ENCODE data around the gene D2HGDH. TPM values are rescaled to one million over a fixed set of nuclear protein-coding genes. Genes with fewer than 3 reads are reported as not detected.

Gene D2HGDH
- total RNA-seq, 1 experiment from 2014 or later, result 4.3 TPM

DNA sequence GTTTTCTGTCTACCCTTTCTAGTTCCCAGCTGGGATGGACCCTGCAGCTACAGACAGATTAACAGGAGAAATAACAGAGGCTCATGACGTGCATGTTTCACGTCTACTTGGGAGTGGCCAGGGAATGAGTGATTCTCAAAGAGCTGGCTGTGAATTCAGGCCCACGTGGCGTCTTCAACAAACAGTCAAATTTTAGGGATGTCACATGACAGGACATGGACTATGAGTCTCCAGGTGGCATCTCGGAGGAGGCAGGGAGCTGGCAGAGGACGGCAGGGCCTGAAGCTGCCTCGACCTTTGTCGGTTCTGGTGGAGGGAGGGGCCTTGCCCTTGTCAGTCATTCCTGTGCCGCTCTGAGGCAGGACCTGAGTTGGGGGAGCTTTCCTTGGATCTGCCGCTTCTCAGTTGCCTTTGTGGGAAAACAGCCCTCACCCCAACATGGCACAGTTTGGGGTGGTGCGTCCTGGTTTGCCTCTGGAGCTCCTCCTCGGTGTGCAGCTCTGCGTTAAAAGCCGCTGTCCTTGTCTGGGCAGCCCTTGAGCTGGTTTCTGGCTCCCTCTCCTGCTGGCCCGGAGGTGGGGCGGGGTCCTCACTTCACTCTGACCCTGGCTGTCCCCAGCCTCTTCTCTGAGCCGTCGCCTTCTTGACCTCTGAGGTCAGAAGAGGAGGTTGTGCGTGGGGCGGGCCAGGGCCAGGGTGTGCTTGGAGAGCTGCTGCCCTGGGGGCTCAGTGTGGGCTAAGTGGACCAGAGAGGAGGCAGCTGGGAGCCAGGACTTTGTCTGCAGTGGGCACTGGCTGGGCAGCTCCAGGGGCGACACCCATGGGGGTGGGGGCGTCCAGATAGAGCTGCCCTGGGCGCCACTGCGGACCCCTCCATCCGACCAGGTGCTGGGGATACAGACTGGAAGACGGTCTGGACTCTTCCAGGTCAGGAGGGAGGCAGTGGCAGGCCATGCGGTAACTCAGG is 30.1 kb downstream of the D2HGDH start:
- Histone ChIP-seq H3K27ac (no peak overlapping the region), H3K27me3 (no peaks in the 10 kb centered on the region), H3K36me3 (no peaks in the 10 kb centered on the region), H3K4me1 (peaks cover 13% of the 10 kb centered on the region), H3K4me3 (no peak overlapping the region), H3K9me3 (replicated peaks) (no peaks in the 10 kb centered on the region)
- no peak for DNase-seq

DNA sequence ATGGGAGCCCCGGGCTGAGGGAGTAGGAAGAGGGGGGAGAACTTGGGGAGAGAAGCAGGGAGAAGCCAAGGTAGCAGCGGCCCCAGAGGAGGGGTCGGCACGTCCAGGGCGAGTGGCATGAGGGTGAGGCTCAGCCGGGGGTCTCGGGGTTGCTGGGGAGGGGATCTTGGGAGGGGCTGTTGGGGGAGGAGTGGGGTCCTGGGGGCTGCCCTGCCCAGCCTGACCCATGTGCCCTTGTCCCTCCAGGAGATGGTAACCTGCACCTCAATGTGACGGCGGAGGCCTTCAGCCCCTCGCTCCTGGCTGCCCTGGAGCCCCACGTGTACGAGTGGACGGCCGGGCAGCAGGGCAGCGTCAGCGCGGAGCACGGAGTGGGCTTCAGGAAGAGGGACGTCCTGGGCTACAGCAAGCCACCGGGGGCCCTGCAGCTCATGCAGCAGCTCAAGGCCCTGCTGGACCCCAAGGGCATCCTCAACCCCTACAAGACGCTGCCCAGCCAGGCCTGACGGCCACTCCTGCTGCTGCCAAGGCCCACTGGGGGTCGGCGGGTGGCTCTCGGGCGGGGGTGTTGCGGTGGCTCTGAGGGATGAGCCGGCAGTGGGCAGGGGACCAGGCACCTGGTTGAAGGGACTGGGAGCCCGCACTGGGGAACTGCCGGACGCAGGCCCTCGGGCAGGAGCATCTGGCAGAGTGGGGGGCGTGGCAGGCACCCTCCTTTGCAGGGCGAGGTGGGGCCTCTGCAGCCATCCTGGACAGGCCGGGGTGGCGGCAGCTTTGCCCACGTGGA is 33.2 kb downstream of the D2HGDH start:
- Histone ChIP-seq H3K36me3 (no peaks in the 10 kb centered on the region), H3K9me3 (replicated peaks) (no peaks in the 10 kb centered on the region), H3K4me3 (no peak overlapping the region), H3K27me3 (peaks cover 19% of the 10 kb centered on the region), H3K27ac (no peak overlapping the region), H3K4me1 (peaks cover 13% of the 10 kb centered on the region)
- no peak for DNase-seq

DNA sequence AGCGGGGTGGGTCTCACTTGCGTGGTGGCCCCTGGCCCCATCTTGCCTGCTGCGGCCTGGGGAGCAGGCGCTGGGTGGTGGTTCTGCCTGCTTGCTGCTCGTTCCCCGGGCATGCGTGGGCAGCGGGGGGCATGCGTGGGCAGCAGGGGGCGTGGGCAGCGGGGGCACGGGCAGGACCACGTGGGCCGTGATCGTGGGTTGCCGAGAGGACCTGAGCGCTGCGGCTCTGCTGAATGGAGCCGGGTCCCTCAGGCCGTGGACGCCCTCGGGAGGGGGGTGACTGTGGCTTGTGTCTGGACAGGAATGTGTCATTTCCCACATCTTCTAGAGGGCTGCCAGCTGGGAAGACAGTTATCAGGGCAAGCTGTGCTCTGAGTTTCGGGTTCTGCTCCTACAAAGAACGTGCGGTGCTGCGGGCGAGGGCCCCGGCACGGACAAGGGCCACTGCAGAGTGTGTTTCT is 33.9 kb downstream of the D2HGDH start:
- no peak overlapping the region for H3K4me3 ChIP-seq
- no peak for DNase-seq
- no peak overlapping the region for H3K27ac ChIP-seq
- H3K4me1 ChIP-seq, result peaks cover 11% of the 10 kb centered on the region
- H3K9me3 ChIP-seq (replicated peaks), result no peaks in the 10 kb centered on the region
- no peaks in the 10 kb centered on the region for H3K36me3 ChIP-seq
- peaks cover 23% of the 10 kb centered on the region for H3K27me3 ChIP-seq

DNA sequence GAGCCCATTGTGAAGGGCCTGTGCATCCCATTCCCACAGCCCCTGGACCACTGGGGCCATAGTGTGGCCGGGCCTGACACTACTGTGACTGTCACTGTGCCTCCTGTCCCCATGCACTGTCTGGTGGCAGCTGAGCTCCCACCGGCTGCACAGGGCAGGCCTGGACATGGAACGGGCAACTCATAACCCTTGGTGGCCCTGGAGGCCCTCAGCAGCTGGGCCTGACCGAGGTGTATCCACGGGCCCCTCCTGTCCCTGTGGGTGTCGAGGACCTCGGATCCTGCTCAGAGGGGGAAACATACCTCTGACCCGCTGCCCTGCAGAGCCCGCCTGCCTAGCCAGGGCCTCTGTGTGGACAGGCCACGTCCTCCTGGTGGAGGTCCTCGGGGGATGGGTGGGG is 34.4 kb downstream of the D2HGDH start:
- Histone ChIP-seq H3K9me3 (replicated peaks) (no peaks in the 10 kb centered on the region), H3K4me1 (peaks cover 5% of the 10 kb centered on the region; the same call in 1 of the 2 replicates), H3K27me3 (peaks cover 26% of the 10 kb centered on the region), H3K27ac (no peak overlapping the region), H3K4me3 (no peak overlapping the region), H3K36me3 (no peaks in the 10 kb centered on the region)
- DNase-seq, result no peak

DNA sequence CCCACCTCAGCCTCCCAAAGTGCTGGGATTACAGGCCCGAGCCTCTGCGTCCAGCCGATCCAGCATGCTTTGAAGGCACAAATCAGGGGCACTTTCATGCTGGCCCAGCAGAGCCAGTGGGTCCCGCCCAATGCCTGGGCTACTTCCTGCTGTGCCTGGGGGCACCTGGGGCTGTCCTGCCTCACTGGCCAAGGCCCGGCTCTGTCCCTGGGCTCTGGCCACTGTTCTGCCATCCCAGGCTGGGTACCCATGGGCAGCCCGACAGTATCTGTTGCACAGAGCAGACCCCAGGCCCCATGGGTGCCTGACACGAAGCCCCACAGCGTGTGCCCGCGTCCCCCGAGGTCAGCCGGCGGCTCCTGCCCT is 35.4 kb downstream of the D2HGDH start:
- Histone ChIP-seq H3K4me3 (no peak overlapping the region), H3K4me1 (peaks cover 7% of the 10 kb centered on the region; the same call in 1 of the 2 replicates), H3K27ac (no peak overlapping the region), H3K27me3 (peaks cover 30% of the 10 kb centered on the region), H3K36me3 (no peaks in the 10 kb centered on the region), H3K9me3 (replicated peaks) (no peaks in the 10 kb centered on the region)
- DNase-seq, result no peak

DNA sequence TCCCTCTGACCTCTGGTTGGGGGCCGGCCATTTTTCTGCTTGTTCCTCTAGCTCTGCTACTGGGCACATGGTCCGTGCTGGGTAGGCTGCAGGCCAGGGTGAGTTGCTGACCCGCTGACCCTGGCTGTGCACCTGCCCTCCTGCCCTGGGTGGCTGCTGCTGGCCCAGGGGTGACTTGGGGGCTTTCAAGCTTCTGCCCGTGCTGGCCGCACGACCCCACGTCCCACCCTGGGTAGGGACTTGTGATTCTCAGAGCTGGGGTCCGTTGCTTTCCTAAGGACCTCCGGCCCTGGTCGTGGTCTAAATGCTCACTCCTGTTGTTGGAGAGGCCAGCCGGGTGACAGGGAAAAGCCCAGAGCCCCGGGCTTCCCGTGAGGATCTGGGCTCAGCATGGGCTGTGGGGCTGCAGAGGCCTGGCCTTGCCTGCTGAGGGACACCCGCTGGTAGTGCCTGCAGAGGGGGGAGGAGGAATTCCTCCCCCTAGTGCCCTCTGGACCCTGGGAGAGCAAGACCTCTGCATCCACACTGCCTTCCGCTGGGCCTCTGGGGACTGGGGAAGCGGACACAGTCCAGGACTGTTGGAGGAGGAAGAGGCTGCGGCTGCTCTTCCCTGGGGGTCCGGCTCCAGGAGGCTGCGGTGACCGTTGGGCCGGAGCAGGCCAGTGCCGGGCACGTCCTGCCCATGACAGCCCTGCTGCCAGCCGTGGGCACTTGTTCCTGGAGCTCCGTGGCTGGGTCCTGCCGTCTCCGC is 35.9 kb downstream of the D2HGDH start:
- H3K27me3 ChIP-seq, result peaks cover 34% of the 10 kb centered on the region
- no peak for DNase-seq
- H3K4me1 ChIP-seq, result peaks cover 10% of the 10 kb centered on the region; the same call in 1 of the 2 replicates
- no peak overlapping the region for H3K4me3 ChIP-seq
- H3K36me3 ChIP-seq, result no peaks in the 10 kb centered on the region
- no peaks in the 10 kb centered on the region for H3K9me3 ChIP-seq (replicated peaks)
- no peak overlapping the region for H3K27ac ChIP-seq

DNA sequence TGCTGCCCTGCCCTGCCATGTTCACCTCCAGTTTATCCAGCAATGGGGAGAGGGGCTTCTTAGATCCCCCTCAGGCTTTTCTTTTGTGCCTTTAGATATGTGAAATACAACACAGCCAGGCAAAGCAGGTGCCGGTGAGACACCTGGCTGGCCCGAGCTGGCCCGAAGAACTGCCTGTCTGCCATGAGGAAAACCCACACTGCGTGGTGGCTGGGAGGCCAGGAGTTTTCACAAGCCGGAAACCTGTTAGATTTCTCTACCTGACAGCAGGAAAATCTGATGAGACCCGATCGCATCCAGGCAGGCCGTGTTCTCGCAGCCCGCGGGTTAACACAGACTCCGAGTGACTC is 36.5 kb downstream of the D2HGDH start:
- no peaks in the 10 kb centered on the region for H3K9me3 ChIP-seq (replicated peaks)
- no peak overlapping the region for H3K27ac ChIP-seq
- DNase-seq, result no peak
- peaks cover 34% of the 10 kb centered on the region for H3K27me3 ChIP-seq
- H3K36me3 ChIP-seq, result no peaks in the 10 kb centered on the region
- peaks cover 10% of the 10 kb centered on the region; the same call in 1 of the 2 replicates for H3K4me1 ChIP-seq
- no peak overlapping the region for H3K4me3 ChIP-seq

DNA sequence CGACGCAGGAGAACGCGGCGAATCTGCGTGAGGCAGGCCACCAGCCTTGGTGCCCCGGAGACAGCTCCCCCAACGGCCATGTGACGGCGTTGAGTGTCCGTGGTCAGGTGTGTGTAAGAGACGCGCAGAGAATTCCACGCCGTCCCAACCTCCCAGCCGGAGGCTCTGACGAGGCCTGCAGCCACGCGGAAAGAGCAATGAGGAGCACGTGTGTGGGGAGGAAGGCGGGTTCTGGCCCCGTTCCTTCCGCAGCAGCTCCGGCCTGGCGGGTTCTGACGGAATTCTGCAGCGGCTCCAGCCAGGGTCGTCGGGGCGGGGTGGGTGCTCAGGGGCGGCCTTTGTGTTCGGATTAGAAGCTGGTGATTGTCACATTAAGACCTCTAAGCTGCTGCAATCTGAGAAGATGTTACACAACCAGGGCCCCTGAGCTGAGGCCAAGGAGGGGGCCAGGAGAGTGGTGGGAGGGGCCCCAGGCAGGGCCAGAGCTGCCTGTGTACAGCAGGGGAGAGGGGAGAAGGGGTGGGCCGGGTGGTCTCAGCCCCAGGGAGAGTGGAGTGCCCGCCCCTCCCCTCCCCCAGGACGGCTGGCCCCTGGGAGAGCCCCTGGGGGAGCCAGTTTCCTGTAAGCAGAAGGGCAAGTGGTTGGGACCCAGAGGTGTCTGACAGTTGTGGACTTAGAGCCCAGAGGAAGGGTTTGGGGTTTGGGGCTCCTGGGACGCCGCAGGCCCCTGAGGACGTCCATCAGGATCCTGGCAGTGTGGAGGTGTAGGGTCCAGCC is 37.0 kb downstream of the D2HGDH start:
- H3K27me3 ChIP-seq, result peaks cover 34% of the 10 kb centered on the region
- H3K4me1 ChIP-seq, result peaks cover 10% of the 10 kb centered on the region; the same call in 1 of the 2 replicates
- no peaks in the 10 kb centered on the region for H3K9me3 ChIP-seq (replicated peaks)
- no peak overlapping the region for H3K27ac ChIP-seq
- H3K36me3 ChIP-seq, result no peaks in the 10 kb centered on the region
- DNase-seq, result peak in 1 of 2 experiments; percentile 57
- no peak overlapping the region for H3K4me3 ChIP-seq

DNA sequence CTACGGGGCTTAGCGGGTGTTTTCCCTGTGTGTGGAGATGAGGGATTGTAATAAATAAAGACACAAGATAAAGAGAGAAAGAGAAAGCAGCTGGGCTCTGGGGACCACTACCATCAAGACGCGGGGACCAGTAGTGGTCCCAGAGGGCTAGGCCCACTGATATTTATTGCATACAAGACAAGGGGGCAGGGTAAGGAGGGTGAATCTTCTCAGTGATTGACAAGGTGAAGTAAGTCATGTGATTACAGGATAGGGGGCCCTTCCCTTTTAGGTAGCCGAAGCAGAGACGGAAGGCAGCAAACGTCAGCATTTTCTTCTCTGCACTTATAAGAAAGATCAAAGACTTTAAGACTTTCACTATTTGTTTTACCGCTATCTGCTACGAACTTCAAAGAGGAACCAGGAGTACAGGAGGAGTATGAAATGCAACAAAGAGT is 37.7 kb downstream of the D2HGDH start:
- H3K36me3 ChIP-seq, result no peaks in the 10 kb centered on the region
- H3K4me3 ChIP-seq, result no peak overlapping the region
- no peaks in the 10 kb centered on the region for H3K9me3 ChIP-seq (replicated peaks)
- H3K27me3 ChIP-seq, result peaks cover 34% of the 10 kb centered on the region
- peaks cover 10% of the 10 kb centered on the region; the same call in 1 of the 2 replicates for H3K4me1 ChIP-seq
- no peak for DNase-seq
- no peak overlapping the region for H3K27ac ChIP-seq

DNA sequence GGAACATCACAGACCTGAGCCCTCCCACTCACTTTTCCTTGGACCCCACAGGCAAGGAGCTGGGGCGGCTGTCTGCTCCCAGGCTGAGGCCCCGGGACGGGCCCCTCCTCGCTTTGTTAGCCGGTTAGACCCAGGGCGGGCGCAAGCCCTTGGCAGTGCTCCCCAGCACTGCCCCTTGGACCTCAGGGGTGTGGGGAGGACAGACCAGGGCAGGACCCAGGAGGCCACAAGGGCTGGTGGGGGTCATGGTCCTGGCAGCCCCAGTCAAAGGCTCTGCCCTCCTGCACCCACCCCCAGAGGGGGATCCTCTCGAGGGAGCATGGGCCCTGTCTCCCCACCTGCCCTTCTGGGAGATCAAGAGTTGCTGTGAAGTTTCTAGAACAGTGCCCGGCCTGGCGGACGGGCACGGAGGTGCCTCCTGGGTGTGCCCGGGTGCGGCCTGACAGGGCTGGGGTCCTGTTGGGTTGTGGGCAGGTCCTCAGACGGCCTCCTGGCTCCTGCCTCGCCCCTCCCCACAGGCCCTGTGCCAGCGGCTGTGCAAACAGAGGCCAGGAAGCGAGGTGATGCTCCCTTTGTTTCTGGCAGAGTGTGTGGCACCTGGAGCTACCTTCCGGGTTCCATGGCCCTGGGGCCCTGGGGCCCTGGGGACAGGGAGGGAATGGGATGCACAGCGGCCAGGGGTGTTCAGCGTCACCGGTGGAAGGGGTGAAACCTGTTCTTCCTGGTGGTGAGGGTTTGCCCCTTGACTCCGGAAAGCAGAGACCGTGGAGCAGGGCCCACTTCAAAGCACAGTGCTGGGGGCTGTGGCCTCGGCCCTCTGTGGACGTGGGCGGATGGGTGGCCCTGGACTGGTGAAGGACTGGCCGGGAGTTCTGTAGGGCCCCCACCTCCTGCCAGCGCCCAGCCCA is 39.3 kb downstream of the D2HGDH start:
- DNase-seq, result no peak
- no peaks in the 10 kb centered on the region for H3K9me3 ChIP-seq (replicated peaks)
- H3K27ac ChIP-seq, result no peak overlapping the region
- peaks cover 10% of the 10 kb centered on the region; the same call in 1 of the 2 replicates for H3K4me1 ChIP-seq
- H3K36me3 ChIP-seq, result no peaks in the 10 kb centered on the region
- H3K27me3 ChIP-seq, result peaks cover 34% of the 10 kb centered on the region
- no peak overlapping the region for H3K4me3 ChIP-seq

DNA sequence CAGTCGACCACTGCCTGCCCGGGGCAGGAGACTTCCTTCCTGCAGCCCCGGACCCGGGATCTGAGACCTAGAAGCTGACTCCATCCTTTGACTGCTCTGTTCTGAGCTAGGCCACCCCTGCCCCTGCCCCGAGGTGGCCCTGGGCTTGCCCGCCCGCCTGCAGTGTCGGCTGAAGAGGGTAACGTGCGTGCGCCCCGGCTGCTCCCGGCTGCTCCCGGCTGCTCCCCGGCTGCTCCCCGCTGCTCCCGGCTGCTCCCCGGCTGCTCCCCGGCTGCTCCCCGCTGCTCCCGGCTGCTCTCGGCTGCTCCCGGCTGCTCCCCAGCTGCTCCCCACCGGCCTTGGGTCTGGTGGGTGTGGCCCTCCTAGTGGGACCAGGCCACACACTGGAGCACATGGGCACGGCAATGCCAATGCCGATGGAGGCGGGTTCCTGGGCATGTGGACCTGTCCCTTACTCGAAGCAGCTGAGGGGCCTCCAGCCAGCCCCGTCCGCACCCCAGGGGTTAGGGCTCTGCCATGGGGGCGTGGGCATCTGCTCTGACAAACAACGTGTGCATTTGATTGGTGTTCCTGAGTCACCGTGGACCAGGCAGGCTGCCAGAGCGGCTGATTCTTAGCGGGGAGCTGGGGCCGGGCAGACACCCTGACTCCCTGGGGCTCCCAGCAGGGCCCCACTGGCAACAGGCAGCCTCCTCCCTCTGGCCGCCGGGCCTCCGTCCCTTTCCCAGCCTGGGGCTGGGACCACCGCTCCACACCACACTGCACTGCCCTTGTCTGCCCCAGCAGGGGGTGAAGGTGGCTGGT is 40.2 kb downstream of the D2HGDH start:
- Histone ChIP-seq H3K9me3 (replicated peaks) (no peaks in the 10 kb centered on the region), H3K36me3 (no peaks in the 10 kb centered on the region), H3K27me3 (peaks cover 34% of the 10 kb centered on the region), H3K27ac (no peak overlapping the region), H3K4me3 (no peak overlapping the region; the same call in 1 of the 2 replicates), H3K4me1 (peaks cover 10% of the 10 kb centered on the region; the same call in 1 of the 2 replicates)
- peak; percentile 60 to 63 for DNase-seq
